ENCODE measurements around the gene WWOX.

DNA sequence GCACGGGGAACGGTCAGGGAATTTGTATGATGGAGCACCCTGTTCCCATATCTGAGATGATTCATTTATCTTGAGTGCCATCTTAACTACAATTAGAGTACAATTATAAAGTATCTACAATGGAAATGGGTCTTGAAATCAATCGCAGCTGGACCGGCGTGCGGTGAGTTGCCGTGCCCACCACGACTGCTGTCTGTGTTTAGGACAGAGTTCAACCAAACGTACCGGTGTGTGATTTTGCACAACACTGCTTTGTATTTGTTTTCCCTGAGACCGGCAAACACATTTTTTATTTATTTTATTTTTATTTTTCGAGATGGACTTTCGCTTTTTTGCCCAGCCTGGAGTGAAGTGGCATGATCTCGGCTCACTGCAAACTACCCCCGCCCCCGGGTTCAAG is 457.0 kb downstream of the WWOX start:
- no peak for TF ChIP-seq EZH2 (IDR thresholded peaks at IDR 0.05; ENCODE audit: borderline replicate concordance, low read depth, low read length, poor library complexity, severe bottlenecking)
- no peak for TF ChIP-seq CTCF (conservative IDR thresholded peaks at IDR 0.05; ENCODE audit: low read depth, low read length)

Measured in A673 (cell line).